Measurements from ENCODE around the gene ODAD4. TPM values are rescaled to one million over a fixed set of nuclear protein-coding genes. Genes with fewer than 3 reads are reported as not detected.
A peak's percentile ranks its signal among the peaks of the same experiment; 100 is the strongest.

Gene ODAD4
- total and polyA plus RNA-seq, 5 donors from 2014 or later = 0.14 to 0.28 (median 0.15) TPM; not detected in 2

GRCh38 chr17:41962768-41963434 is 32.5 kb downstream of the ODAD4 start:
- H3K36me3 ChIP-seq (ENCODE audit: control insufficient read depth, insufficient read depth, low read length) = no peaks in the 10 kb centered on the region
- H3K4me1 Mint-ChIP-seq = peaks cover 5 to 25% (median 15%) of the 10 kb centered on the region in 4 donors
- H3K4me3 Mint-ChIP-seq = peak overlapping the region in 1 of 4 donors; percentile 73

GRCh38 chr17:41965694-41966462 is 35.5 kb downstream of the ODAD4 start:
- peaks cover 10 to 46% (median 28%) of the 10 kb centered on the region in 4 donors for H3K4me1 Mint-ChIP-seq
- peaks cover 15% of the 10 kb centered on the region for H3K27me3 Mint-ChIP-seq
- Histone ChIP-seq H3K27ac (ENCODE audit: insufficient read depth, low read length, poor library complexity, severe bottlenecking) (peak overlapping the region; percentile 80), H3K27me3 (ENCODE audit: control insufficient read depth, insufficient read depth, low read length) (no peaks in the 10 kb centered on the region), H3K4me1 (ENCODE audit: control insufficient read depth, insufficient read depth, low read length, poor library complexity, severe bottlenecking) (peaks cover 29% of the 10 kb centered on the region), H3K36me3 (ENCODE audit: control insufficient read depth, insufficient read depth, low read length) (peaks cover 10% of the 10 kb centered on the region), H3K9me3 (ENCODE audit: control insufficient read depth in 2 of 2, low read length in 2 of 2) (no peaks in the 10 kb centered on the region), H3K4me3 (ENCODE audit: low read depth, low read length) (peak overlapping the region; percentile 92)
- H3K36me3 Mint-ChIP-seq = peaks cover 4% of the 10 kb centered on the region
- no peaks in the 10 kb centered on the region for H3K9me3 Mint-ChIP-seq
- DNase-seq = peak; percentile 41 to 76 (median 58)
- peak; percentile 19 to 33 for ATAC-seq (ENCODE audit: low read depth in 2 of 2)
- H3K27ac Mint-ChIP-seq = peak overlapping the region; percentile 76 to 92 (median 83)
- peak overlapping the region; percentile 86 to 94 (median 89) for H3K4me3 Mint-ChIP-seq

More at GRCh38 chr17:41962768-41963434, 32.5 kb downstream of the ODAD4 start:
- Mint-ChIP-seq H3K27ac (no peak overlapping the region), H3K9me3 (no peaks in the 10 kb centered on the region), H3K36me3 (peaks cover under 1% of the 10 kb centered on the region), H3K27me3 (peaks cover 15% of the 10 kb centered on the region)
- Histone ChIP-seq H3K4me1 (ENCODE audit: control insufficient read depth, insufficient read depth, low read length, poor library complexity, severe bottlenecking) (peaks cover 20% of the 10 kb centered on the region), H3K27ac (ENCODE audit: insufficient read depth, low read length, poor library complexity, severe bottlenecking) (no peak overlapping the region), H3K27me3 (ENCODE audit: control insufficient read depth, insufficient read depth, low read length) (no peaks in the 10 kb centered on the region), H3K4me3 (ENCODE audit: low read depth, low read length) (no peak overlapping the region), H3K9me3 (ENCODE audit: control insufficient read depth in 2 of 2, low read length in 2 of 2) (no peaks in the 10 kb centered on the region)
- peak in 1 of 2 donors; percentile 13 for ATAC-seq (ENCODE audit: low read depth in 2 of 2)
- peak; percentile 56 to 73 (median 66) for DNase-seq

- Mint-ChIP-seq H3K27ac (peak within 1 kb of the TSS; percentile 76 to 92 (median 84)), H3K9me3 (no peaks in the 10 kb centered on the region), H3K27me3 (peaks cover 11% of the 10 kb centered on the region), H3K4me3 (peak within 1 kb of the TSS; percentile 86 to 94 (median 89)), H3K36me3 (peaks cover 7% of the 10 kb centered on the region), H3K4me1 (peaks cover 10 to 50% (median 30%) of the 10 kb centered on the region in 4 donors)
- Histone ChIP-seq H3K9me3 (ENCODE audit: control insufficient read depth in 2 of 2, low read length in 2 of 2) (no peaks in the 10 kb centered on the region), H3K4me3 (ENCODE audit: low read depth, low read length) (peak within 1 kb of the TSS; percentile 92), H3K27me3 (ENCODE audit: control insufficient read depth, insufficient read depth, low read length) (no peaks in the 10 kb centered on the region), H3K36me3 (ENCODE audit: control insufficient read depth, insufficient read depth, low read length) (peaks cover 10% of the 10 kb centered on the region), H3K4me1 (ENCODE audit: control insufficient read depth, insufficient read depth, low read length, poor library complexity, severe bottlenecking) (peaks cover 29% of the 10 kb centered on the region), H3K27ac (ENCODE audit: insufficient read depth, low read length, poor library complexity, severe bottlenecking) (peak within 1 kb of the TSS; percentile 80)
- peak; percentile 83 to 85 for ATAC-seq (ENCODE audit: low read depth in 2 of 2)
- peak; percentile 87 to 93 (median 88) for DNase-seq
Observed at GRCh38 chr17:41966463-41967140, 36.2 kb downstream of the ODAD4 start, which contains the start of gene CNP. Gene CNP (plus strand): TSS chr17:41966795. CDS start chr17:41966885, 90 bp downstream.

GRCh38 chr17:41967141-41967920 is 36.9 kb downstream of the ODAD4 start:
- Mint-ChIP-seq H3K9me3 (no peaks in the 10 kb centered on the region), H3K4me3 (peak overlapping the region; percentile 85 to 90 (median 87)), H3K27me3 (peaks cover 11% of the 10 kb centered on the region), H3K36me3 (peaks cover 8% of the 10 kb centered on the region), H3K4me1 (peaks cover 10 to 54% (median 30%) of the 10 kb centered on the region in 4 donors), H3K27ac (peak overlapping the region; percentile 14 to 84 (median 84))
- H3K27ac ChIP-seq (ENCODE audit: insufficient read depth, low read length, poor library complexity, severe bottlenecking) = peak overlapping the region; percentile 80
- H3K27me3 ChIP-seq (ENCODE audit: control insufficient read depth, insufficient read depth, low read length) = no peaks in the 10 kb centered on the region
- no peaks in the 10 kb centered on the region for H3K9me3 ChIP-seq (ENCODE audit: control insufficient read depth in 2 of 2, low read length in 2 of 2)
- H3K4me3 ChIP-seq (ENCODE audit: low read depth, low read length) = peak overlapping the region; percentile 59
- peaks cover 29% of the 10 kb centered on the region for H3K4me1 ChIP-seq (ENCODE audit: control insufficient read depth, insufficient read depth, low read length, poor library complexity, severe bottlenecking)
- ATAC-seq (ENCODE audit: low read depth in 2 of 2) (peak; percentile 10 to 26), DNase-seq (peak; percentile 22 to 54 (median 33))
- H3K36me3 ChIP-seq (ENCODE audit: control insufficient read depth, insufficient read depth, low read length) = peaks cover 14% of the 10 kb centered on the region

GRCh38 chr17:41967921-41968578 is 37.6 kb downstream of the ODAD4 start:
- Histone ChIP-seq H3K36me3 (ENCODE audit: control insufficient read depth, insufficient read depth, low read length) (peaks cover 21% of the 10 kb centered on the region), H3K27ac (ENCODE audit: insufficient read depth, low read length, poor library complexity, severe bottlenecking) (peak overlapping the region; percentile 80), H3K9me3 (ENCODE audit: control insufficient read depth in 2 of 2, low read length in 2 of 2) (no peaks in the 10 kb centered on the region), H3K4me1 (ENCODE audit: control insufficient read depth, insufficient read depth, low read length, poor library complexity, severe bottlenecking) (peaks cover 29% of the 10 kb centered on the region), H3K27me3 (ENCODE audit: control insufficient read depth, insufficient read depth, low read length) (no peaks in the 10 kb centered on the region), H3K4me3 (ENCODE audit: low read depth, low read length) (peak overlapping the region; percentile 41)
- Mint-ChIP-seq H3K9me3 (no peaks in the 10 kb centered on the region), H3K27me3 (peaks cover 7% of the 10 kb centered on the region), H3K4me3 (peak overlapping the region; percentile 81 to 88 (median 86)), H3K27ac (peak overlapping the region in 2 of 3 donors; percentile 75 to 84), H3K4me1 (peaks cover 15 to 56% (median 31%) of the 10 kb centered on the region in 4 donors), H3K36me3 (peaks cover 12% of the 10 kb centered on the region)
- ATAC-seq (ENCODE audit: low read depth in 2 of 2) (no peak), DNase-seq (no peak)

- Histone ChIP-seq H3K36me3 (ENCODE audit: control insufficient read depth, insufficient read depth, low read length) (peaks cover 26% of the 10 kb centered on the region), H3K4me3 (ENCODE audit: low read depth, low read length) (no peak overlapping the region), H3K4me1 (ENCODE audit: control insufficient read depth, insufficient read depth, low read length, poor library complexity, severe bottlenecking) (peaks cover 29% of the 10 kb centered on the region), H3K27ac (ENCODE audit: insufficient read depth, low read length, poor library complexity, severe bottlenecking) (no peak overlapping the region), H3K27me3 (ENCODE audit: control insufficient read depth, insufficient read depth, low read length) (no peaks in the 10 kb centered on the region), H3K9me3 (ENCODE audit: control insufficient read depth in 2 of 2, low read length in 2 of 2) (no peaks in the 10 kb centered on the region)
- Mint-ChIP-seq H3K27me3 (peaks cover 5% of the 10 kb centered on the region), H3K4me3 (peak overlapping the region; percentile 38 to 86 (median 84)), H3K27ac (peak overlapping the region in 1 of 3 donors; percentile 84), H3K9me3 (no peaks in the 10 kb centered on the region), H3K4me1 (peaks cover 15 to 57% (median 31%) of the 10 kb centered on the region in 4 donors), H3K36me3 (peaks cover 12% of the 10 kb centered on the region)
- ATAC-seq (ENCODE audit: low read depth in 2 of 2) = no peak
- DNase-seq = no peak
Observed at GRCh38 chr17:41968676-41969075, 38.3 kb downstream of the ODAD4 start.
